Left kidney (tissue), 2 donors: Measurements from ENCODE around the gene PRR5. TPM values are rescaled to one million over a fixed set of nuclear protein-coding genes. Genes with fewer than 3 reads are reported as not detected.

Source experiments
- DNase-seq: peaks from one replicate; pipeline ENCODE4 v3.0.0-alpha.2; 2013
- polyA plus RNA-seq: library from polyadenylated mRNA; unstranded; fragments of 120-200 nt; gene quantifications from one replicate; pipeline ENCODE4 v1.2.1, GENCODE V29; 2013; ENCODE audit not compliant: insufficient read length

The PRR5 gene
- polyA plus RNA-seq, 1 donor: 24.5 TPM

DNA sequence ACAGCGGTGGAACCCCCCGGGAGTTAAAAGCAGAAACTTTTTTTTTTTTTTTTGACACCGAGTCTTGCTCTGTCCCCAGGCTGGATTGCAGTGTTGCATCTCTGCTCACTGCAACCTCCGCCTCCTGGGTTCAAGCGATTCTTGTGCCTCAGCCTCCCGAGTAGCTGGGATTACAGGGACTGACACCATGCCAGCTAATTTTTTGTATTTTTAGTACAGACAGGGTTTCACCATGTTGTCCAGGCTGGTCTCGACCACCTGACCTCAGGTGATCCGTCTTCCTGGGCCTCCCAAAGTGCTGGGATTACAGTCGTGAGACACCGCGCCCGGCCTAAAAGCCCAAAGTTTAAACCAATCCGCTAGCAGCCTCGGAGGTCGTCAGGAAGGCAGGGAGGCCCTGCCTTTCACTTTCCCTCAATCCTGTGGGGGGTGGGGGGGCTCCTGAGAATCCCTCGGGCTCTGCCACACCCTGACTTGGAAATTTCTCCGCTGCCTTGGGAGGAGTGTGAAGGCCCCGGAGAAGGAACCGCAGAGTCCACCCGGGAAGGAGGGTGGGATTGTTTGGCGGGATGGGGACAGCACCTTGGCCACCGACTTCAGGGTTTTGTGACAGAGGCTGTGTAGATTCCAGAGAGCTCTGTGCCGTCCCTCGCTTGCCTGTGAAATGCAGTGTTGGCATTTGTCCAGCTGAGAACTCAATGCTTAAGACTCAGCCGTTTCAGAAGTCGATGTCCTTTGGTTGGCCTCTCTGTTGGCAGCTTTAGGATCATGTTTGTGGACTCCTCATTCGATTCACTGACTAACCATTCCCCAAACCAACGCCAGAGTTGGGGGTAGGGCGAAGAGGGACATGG is 51.4 kb downstream of the PRR5 start:
- no peak for DNase-seq

DNA sequence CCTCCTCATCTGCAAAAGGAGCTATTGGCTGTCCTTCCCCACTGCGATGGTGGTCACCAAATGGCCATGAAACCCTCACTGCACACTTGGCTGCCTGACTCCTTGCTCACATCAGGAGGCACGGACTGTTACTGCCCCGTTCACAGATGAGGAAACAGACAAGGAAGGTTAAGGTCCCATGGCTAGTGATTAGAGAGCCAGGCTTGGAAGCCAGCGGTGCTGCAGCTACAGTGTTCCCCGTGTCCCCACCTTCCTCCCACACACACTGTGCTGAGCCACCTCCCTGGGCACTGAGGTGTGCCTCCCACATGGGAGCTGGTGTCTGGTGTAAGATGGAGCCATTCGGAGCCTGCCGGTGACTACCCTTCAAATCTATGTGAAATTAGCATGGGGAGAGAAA is 53.0 kb downstream of the PRR5 start:
- no peak for DNase-seq

DNA sequence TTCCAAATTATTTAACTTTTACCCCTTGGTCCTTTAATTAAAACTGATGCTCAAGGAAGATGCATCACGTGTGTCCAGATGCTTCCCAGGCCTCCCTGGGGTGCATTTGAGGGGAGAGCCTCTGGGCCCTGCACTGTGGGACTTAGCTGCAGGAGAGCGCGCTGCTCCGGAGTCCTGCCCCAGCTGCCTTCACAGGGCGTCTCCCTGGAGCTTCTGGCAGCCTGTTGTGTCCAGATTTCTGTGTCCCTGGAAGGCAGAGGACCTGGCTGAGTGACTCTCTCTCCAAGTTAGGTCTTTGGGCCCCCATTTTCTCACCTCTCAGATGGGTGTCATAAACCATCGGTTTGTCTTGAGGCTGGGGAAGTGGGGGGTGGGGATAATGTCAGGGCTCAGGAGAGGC is 53.4 kb downstream of the PRR5 start:
- DNase-seq: no peak

DNA sequence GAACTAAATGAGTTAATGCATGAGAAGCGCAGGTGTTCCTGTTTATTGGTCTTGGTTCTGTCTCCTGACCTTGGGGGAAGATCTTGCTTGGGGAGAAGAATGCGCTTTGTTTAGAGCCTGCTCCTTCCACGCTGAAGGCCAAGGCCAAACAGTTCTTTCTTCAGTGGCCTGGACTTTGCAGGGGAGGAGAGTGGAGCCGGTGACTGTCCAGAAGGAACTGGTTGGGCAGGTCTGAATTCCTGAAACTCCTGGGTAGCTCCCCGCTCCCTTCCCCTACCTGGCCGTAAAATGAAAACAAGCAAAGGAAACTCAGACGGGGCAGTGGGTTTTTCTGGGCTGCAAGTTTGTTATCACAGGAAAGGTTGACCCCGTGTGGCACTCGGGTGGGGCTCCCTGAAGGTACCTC is 54.0 kb downstream of the PRR5 start:
- DNase-seq: no peak

DNA sequence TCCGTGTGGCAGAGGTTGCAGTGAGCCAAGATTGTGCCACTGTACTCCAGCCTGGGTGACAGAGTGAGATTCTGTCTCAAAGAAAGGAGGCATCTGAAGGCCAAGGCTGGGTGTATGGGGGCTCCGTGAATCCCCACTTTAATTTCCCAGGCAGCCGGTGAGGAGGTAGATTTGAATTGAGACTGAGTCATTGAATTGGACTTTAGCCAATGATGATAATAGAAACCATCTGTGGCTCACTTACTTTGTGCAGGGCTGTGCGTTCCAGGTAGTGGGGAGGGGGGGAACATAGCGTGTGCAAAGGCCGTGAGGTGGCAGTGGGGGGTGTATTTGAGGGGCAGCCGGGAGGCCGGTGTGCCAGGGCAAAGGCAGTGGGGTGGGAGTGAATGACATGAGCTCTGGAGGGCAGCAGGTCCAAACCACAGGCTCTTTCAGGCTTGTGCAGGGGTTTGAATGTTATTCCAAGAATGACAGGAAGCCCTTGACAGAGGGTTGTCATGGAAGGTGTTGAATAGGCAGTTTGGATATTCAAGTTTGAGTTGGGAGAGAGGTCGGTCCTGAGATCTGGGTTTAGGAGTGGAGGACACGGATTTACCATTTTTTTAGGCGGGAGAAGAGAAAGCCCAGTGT is 56.5 kb downstream of the PRR5 start:
- DNase-seq: no peak

DNA sequence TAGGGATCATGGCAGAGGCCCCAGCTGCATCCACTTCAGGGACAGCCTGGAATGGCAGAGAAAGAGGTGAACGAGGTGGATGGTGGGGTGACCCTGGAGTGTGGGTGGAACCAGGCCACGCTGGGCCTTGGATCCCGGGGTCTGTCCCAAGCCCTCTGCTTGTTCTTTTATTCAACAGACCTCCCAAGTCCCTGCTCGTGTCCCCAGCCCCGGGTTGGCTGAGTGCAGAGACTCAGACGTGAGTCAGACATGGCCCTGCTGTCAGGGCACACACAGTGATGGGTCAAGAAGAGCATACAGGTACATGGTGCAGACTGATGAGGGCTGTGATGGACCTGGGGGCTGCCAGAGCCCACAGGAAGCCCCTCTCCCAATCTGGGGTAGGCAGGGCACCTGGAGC is 57.0 kb downstream of the PRR5 start:
- no peak for DNase-seq

DNA sequence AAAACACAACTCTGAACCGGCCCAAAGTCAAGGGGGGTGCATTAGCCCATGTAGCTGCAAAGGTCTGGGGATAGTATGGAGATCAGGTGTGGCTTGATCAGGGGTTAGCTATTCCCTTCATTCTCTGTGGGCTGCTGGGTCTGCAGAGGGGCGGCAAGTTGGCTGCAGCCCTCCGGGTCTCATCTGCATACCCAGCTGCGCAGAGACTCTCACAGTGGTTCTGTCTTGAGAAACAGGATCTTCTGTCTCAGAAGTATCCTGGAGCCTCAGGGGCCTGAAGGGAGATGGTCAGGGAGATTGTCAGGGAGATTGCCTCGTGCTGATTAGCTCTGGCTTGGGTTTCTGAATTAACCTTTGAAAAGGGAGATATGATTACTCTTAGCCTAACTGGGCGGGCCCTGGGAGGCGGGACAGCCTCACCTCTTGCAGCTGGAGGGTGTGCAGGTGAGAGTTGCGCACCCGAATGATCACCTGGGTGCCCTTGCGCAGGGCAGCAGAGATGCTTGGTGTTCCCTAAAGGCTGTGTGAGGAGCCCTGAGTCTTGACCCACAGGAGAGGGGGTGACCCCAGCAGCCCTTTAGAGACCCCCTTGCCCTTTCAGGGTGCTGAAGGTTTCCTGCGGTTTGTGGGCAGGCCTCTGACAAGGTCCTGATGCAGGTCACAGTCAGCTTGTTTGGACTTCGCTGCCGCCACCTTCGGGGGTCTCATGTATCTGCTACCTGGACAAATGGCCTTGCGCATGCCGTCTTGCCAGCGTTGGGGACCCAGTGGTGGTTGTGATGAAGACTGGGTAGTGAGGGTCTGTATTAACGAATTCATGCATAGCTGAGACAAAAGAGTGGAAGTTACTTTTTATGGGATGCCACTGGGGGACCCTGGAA is 57.7 kb downstream of the PRR5 start:
- DNase-seq: no peak

DNA sequence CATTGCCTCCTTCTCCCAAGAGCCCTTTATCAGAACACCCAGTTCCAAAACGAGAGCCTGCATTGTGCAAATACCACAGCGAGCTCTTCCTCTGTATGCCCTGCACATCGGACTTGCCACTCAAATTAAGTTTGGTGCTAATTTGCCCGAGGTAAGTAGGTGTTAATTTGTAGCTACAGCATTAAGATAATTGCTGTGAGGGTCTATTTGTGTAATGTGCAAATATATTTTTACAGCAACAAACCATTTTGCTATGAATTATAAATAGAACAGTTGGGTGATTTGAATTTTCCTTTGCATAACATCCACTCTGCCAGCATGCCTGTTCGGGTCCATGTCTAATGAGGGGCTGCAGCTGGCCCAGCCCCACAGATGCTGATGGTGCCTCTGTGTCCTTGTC is 58.5 kb downstream of the PRR5 start:
- DNase-seq: no peak

DNA sequence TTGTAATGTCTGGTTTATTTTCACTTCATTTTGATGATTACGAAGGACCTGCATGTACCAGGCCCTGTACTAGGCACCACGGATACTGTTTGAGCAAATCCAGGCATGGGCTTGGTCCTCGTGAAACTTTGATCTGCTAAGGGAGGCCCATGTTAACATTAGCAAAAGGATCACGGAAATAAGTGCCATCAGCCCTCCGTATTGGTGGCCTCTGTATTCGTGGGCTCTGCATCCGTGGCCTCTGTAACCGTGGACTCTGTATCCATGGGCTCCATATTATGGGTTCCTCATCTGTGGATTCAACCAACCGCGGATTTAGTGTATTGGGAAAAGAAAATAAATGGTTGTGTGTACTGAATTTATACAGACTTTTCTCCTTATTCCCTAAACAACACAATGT is 59.0 kb downstream of the PRR5 start:
- no peak for DNase-seq

DNA sequence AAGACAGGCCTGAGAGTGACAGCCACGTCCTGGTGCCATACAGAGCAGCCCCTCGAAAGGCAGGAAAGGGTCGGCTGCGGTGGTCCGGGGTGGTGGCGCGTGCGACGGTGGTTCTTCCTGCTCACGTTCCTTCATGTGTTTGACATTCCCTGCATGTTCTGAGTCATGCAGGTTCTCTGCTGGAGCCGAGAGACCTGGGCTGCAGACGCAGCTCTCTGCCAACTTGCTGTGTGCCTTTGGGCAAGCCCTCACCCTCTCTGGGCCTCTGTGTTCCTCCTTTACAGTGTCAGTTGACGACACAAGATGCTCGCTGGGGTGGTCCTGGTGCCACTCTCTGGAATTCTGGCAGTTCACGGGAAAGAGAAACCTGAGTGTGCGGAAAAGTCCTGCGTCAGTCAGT is 62.4 kb downstream of the PRR5 start:
- no peak for DNase-seq

DNA sequence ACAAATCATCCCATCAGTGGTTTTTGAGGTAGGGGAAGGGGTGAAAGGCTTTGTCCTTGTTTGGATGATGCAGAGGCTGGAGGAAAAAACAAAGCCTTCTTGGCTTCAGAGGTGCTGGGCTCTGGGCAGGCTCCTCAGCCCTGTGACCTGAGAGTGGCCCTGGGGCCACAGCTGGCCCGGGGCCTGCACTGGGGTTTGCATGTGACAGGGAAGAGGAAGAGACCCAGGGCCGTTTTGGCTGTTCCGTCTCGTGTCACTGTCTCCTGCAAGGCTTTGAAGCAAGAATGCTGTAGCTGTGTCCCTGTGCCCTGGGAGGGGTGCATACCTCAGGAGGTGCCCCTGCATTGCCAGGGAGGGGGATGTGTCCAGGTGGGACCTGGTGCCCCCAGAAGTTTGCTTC is 63.0 kb downstream of the PRR5 start:
- no peak for DNase-seq

DNA sequence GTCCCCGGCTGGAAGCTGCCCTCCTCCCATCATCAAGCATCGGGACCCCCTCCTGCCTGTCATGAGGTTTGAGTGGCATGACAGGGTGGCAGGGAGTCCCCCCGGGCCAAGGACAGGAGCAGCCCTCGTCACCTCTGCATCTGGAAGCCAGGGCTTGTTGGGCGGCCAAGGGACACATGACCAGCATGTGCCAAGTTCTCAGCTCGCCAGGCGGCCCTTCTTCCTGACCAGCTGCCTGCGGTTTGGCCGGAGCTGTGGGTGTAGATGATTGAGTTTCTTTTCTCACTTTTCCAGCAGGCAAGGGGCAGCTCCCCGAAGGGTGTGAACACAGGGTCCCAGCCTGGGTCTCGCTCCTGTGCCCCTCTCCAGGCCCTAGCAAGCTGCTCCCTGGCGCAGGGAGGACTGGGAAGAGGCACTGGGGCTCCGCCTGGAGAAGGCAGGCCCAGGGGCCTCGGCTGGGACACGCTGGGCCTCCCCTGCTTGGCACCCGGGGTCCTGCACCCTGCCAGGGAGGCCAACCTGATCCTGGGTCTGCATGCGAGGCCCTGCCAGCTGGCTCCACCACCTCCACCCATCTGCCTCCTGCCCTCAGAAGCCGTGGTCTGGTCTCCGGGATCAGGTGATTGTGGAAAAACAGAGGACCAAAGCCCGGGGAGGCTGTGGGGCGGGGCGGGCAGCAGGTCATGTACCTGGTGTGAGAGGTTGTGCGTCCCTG is 63.7 kb downstream of the PRR5 start:
- DNase-seq: no peak

DNA sequence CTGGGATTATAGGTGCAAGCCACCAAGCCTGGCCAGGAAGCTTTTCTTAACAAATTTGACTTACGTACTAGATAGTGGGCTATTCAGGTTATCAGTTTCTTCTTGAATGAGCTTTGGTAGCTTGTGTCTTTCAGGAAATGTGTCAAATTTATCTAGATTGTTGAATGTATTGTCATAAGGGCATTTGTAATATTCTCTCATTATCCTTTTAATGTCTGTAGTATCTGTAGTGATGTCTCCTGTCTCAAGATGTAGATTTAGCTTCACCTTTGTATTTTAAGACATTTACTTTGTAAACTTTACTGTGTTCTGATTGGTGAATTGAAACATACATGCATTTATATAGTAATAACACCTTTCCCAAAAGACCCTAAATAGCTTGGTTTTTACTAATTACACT is 71.1 kb downstream of the PRR5 start:
- DNase-seq: no peak

DNA sequence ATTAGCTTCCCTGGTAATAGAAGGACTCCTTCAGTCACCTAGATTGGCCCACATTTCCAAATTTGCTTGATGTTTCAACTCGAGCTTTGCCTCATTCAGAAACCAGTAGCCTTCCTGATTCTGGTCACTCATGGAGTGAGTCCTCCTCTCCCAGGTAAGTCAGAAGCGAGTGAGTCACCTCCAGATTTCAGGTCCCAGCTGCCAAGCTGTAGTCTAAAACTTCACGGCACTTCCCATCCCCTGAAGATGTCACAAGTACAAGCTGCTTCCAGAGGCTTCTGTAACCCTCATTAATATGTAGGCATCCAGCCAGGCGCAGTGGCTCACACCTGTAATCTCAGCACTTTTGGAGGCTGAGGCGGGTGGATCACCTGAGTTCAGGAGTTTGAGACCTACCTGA is 73.9 kb downstream of the PRR5 start:
- no peak for DNase-seq

DNA sequence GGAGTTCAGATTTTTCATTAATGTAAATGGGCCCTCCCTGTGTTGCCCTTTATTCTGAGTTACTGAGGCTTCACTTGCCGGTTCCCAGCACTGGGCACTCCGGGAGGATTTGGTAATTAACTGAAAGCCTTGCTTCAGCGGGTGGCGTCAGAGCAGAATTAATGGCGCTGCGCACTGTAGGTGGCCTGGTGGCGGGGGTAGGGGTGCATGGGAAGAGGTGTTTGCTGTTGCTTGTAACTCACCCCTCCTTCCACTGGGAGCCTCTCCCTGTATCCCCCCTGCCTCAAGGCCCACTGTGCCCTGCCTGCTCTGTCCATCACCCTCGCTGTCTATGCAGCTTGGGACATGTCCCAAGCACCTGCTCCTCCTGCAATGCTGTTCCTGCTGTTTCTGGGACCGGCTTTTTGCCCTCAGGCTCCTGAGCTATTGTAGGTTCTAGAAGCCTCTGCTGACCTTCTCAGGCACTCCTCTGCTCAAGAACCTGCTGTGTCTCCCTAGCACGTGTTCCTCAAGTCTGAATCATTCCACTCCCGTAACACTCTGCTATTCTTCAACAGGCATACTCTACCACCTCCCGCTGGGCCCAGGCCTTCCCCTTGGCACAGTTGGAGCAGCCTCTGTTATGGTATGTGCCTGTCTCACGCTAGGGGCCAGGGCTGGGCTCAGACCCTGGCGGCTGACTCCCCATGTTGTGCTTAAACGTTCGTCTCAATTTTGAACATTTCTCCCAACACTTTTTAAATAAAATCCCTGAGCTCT is 74.8 kb downstream of the PRR5 start:
- DNase-seq: no peak

DNA sequence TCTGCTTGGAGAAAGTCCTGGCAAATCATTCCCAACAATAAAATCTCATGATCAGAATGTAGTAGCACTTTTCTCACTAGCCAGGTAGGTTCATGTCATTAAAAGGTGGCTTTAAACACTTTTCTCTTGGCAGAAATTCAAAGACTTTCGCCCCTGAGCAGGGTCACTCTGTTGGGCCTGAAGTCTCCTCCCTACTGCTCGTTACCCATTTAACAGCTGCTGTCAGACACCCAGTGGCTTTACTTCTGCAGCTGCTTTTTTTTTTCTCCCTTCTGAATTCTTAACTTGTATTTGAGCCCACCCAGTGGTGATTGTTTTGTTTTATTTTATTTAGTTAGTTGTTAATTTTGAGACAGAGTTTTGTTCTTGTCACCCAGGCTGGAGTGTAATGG is 75.4 kb downstream of the PRR5 start:
- DNase-seq: no peak

DNA sequence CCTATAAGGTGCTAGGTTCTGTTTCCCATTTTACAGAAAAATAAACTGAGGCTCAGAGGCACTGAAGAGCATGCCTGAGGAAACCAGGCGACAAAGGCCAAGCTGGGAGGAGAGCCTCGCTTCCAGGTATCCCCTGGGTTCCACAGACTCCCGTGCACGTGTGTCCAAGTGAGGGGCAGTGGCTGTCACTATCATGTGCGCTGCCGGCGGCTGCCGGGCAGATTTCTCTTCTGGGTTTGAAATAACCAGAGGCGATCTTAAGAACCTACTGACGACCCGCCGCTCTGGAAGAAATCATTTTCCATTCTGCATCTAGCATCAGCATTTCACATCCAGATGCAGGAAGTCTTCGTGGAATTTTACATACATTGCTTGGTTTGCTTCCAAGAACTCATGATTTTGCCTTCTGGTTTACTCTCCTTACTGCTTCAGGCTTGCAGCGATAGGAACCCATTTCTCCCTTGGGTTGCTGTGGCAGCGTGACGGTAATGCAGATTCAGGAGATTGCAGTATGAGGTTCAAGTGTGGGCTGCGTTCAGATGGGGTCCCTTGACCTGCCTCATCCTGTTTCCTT is 79.0 kb downstream of the PRR5 start:
- DNase-seq: no peak

DNA sequence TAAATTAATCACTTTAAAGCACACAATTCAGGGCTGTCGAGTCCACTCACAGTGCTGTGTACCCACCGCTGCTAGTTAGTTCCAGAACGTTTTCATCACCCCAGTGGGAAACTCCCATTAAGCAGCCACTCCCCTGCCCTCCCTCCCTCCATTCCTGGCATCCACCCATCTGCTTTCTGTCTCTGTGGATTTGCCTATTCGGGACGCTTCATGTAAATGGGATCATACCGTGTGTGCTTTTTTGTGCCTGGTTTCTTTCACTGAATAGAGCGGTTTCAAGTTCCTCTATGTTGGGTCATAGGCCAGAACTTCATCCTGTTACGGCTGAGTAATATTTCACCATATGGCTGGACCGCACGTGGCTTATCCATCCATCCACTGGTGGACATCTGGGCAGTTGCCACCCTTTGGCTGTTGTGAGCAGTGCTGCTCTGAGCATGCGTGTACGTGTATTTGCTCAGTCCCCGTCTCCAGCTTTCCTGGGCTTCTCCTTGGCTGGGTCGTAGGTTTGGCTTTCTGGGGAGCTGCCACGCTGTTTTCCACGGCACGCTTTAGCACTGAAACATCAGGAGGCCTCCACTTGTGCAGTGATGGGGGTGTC is 80.5 kb downstream of the PRR5 start:
- no peak for DNase-seq

DNA sequence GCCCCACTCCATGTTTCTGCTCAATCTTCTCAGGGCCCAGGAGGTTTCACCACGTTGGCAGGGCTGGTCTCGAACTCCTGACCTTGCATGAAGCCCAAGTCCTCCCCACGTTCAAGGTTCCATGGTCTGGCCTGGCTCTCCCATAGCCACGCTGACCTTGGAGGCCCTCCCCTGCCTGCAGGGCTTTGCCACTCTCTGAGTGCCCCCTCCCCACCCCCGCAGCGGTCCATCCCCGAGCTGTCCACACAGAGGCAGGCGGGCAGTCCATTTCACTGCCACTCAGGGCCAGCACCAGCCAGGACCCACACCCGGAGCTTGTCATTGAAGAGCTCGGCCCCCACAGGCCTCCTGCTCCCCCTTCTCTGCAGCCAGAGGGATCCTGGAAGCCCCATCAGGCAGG is 81.1 kb downstream of the PRR5 start:
- no peak for DNase-seq

DNA sequence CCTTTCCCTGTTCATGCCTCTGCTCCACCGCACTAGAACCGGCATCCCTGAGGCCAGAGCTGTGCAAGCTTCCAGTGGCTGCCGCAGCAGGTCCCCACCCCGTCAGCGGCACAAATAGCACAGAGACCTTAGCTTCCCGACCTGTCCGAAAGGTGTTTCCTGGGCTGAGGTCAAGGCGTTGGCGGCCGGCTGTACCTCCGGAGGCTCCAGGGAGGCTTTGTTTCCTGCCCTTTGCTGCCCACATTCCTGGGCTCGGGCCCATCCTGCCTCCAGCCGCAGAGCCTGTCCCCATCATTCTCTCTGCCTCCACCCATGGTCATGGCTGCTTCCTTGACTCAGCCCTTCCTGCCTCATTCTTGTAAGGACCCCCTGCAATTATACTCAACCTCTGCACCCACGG is 81.6 kb downstream of the PRR5 start:
- DNase-seq: no peak

DNA sequence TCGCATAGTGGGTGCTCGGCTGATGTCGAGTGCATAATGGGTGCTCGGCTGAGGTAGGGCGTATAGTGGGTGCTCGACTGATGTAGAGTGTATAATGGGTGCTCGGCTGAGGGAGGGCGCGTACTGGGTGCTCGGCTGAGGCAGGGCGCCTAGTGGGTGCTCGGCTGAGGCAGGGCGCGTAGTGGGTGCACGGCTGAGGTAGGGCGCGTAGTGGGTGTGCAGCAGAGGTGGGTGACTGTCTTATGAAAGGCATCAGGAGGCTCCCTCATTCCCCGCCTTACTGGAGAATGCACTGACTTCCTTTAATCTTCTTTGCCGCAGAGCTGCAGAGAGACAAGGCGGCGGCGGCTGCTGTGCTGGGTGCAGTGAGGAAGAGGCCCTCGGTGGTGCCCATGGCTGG is 84.1 kb downstream of the PRR5 start:
- DNase-seq: no peak
